GM19463 (cell line): ENCODE measurements around the gene RARRES1.
A peak's percentile ranks its signal among the peaks of the same experiment; 100 is the strongest.

Source experiments
- ATAC-seq: cut with Tn5 transposase; IDR thresholded peaks from one replicate; pipeline ENCODE4 v1.9.1; 2021; ENCODE audit warnings: mild to moderate bottlenecking, moderate library complexity; ENCODE audit not compliant: unreplicated experiment

Gene RARRES1

GRCh38 chr3:158735296-158736033 lies 3.2 kb upstream of the RARRES1 start:
- no peak for ATAC-seq

DNA sequence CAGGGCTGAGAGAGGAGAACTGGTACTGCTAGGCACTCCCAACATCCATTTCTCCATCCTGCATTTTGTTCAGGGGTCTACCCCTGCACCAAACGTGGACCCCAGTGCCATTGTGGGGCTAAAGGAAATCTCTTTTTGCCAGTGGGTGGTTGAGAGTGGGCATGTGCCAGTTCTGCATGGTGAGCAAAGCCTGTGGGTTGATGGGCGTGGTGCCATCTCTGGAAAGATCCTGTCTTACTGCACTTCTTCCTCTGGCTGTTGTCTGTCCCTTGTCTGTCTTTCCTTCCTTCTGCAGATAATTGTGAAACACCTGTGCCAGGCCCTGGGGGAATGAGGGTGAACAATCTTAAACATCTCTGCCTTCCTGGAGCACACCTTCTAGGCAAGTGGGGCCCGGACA lies 1.4 kb upstream of the RARRES1 start:
- ATAC-seq = no peak

DNA sequence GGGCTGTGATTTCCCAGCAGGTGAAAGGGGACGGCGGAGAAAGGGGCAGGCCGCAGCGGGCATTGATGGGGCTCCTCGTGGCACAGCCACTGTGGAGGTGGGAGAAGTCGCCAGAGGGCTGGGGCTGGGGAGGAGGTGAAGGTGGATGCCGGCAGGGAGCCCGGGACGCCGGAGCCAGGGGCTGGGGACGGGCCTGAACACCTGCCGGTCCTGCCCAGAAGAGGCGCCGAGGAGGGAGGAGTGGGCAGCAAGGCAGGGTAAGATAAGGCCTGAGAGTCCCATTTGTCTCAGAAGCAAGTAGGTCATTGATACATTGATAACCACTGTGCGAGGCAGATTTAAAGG lies 571 bp upstream of the RARRES1 start:
- no peak for ATAC-seq

DNA sequence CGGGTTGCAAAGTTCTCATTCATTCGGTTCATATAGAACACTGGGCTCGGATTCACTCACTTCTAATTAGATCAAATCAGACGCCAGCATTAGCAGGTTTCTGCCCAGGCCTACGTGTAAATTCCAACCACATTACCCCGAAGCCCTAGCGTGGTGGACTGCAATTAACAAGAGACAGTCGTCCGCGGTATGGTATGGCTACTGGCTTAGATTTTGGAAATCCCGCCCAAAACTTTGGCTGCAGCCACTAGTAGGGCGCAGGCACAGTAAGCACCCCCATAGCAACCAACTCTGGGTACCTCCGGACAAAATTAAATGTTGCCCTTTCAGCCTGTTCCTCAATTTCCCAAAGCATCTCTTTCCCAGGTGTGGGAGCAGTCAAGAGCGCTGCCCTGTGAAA lies 771 bp downstream of the RARRES1 start:
- no peak for ATAC-seq

DNA sequence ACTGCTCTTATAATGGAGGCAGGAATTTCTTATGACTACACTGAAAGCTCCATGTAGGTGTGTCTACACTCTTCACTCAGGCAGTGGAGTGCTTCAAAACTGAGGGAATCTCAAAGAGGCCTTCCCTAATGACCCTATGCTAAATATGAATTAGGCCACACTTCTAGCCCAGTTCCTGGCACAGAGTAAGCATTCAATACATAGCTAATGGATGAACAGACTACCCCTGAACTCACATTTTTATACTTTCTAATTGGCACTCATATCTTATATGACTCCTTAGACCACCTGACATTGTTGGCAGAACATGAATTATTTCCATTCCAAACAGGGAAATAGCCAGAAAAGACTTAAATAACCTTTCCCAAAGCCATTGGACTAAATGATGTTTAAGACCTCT lies 3.4 kb downstream of the RARRES1 start:
- ATAC-seq = no peak

DNA sequence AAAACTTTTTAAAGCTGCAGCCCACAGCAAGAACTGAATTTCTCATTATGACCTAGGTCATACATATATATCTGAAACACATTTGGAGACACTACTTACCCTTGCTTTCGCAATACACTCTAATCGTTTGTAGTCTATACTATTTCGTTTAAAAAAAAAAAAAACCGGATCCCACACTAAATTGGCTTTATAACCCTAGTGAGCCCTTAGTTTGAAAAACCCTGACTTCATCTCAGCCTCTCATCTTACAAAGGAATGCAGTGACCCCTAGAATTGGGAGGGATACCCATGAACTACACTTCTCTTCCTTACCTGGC lies 4.2 kb downstream of the RARRES1 start:
- no peak for ATAC-seq

- ATAC-seq = peak; percentile 61
Observed at GRCh38 chr3:158727206-158728060, 4.8 kb downstream of the RARRES1 start.

- ATAC-seq = no peak
Observed at GRCh38 chr3:158725348-158726011, 6.8 kb downstream of the RARRES1 start.

- no peak for ATAC-seq
Observed at GRCh38 chr3:158723991-158724390, 8.3 kb downstream of the RARRES1 start.

DNA sequence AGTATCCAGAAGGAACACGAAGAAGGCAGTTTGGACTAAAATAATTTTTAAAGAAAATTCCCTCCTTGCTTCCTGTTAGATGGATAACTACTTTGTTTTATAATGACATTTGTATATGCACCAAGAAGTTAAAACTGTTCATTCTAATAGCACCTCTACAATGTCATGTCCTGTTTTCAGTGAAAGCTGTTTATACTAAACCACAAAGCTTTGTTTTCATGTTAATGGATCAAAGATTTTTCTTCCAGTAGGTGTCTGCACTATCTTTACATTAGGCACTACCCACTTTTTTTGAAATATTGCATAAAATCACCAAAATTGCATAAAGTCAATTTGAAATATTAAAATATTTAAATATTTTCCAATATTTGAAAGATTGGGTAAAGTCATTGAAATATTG lies 10.1 kb downstream of the RARRES1 start:
- no peak for ATAC-seq

DNA sequence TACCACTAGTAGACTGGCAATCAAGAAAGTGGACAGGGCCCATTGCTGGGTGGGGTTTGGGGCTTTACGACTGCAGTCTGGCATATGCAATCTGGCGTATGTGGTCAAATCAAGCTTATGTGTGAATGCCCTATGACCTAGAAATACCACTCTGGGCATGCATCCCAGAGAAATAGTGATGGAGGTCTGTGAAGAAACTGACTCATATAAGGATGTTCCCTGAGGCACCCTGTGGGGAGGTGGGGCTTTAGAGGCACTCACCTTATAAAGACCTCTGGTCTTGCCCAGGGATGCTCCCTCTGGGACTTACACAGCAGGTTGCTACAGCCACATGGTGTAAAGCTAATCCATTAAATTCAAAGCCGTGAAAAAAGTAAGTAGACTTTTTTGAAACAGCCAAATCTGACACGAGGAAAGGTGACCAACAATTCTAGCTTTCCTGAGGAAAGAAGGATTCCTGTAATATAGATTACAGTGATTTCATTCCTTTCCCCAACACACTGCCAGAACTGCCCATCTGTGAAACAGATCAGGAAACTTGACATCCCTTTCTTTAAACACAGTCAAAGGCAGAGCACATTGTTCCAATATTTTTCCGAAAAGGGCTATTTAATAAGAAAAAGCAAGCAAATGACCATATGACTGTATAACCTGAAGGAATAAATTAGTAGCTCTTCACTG lies 13.6 kb downstream of the RARRES1 start:
- ATAC-seq = no peak

DNA sequence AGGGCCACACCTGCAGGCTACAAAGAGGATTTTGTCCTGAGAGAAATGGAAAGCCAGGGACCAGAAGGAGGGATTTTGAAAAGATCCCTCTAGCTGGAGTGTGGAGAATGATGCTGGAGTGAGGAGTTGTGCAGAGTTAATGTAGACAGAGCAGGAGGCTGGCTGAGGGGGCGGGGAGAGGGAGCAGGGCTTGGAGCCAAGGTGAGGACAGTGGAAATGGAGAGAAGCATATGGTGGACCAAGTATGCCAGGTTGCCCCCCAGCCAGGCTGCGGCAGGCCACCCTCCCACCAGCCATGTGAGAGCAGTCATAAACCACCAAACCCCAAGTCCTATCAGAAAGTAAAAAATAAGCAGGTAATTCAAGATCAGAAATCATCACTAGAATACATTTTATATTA lies 14.7 kb downstream of the RARRES1 start:
- ATAC-seq = no peak

- no peak for ATAC-seq
Observed at GRCh38 chr3:158713094-158713499, 19.2 kb downstream of the RARRES1 start.

DNA sequence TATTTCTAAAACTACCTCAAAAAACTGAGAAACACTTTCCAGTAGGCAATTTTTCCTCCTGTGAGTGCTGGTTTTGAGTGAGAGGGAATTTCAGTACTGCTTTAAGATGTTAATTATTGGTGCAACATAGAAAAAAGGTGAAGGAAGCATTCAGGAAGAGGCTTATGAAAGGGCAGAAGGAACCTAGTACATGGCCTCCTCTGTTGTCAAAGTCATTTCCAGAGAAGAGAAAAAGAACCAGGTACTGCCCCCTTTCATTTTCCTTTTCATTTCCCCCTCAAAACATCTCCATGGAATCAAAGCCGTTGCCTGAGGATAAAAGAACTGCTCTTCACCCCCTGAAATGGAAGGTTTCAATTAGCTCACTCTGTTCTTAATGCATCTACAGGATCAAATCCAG lies 19.8 kb downstream of the RARRES1 start:
- no peak for ATAC-seq

DNA sequence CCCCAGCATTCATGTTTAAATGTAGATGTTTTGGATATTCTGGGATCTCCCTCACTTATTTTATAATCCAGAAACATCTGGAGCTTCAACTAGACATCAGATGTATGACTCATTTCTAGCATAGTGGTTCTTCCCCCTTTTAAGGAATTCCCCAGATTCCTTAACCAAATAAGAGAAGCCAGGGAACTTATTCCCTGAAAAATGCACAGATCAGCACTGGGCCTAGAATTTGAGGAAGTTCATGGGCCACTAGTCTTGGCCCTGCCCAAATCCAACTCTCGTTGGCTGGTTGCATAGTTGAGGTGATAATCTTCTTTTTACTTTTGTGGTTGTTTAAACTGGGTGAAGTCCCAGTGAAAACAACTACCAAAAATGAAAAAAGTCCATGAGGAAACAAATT lies 20.4 kb downstream of the RARRES1 start:
- no peak for ATAC-seq

DNA sequence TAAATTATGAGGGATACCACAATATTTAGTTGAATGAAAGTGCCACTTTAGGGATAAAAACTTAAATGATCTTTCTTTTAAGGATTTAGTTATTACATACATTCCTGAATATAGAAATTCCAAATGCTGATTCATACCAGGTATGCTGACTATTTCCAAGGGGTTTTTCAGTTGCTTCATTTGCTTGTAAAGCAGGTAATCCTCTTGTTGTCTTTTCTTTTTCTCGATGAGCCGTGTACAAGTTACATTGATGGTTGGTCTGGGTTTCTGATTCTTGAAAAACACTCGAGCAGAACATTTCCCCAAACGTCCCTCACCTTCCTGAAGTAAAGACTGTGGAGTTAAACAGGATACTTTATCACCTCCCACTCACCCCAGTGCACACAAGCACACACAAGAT lies 21.7 kb downstream of the RARRES1 start:
- ATAC-seq = no peak

- ATAC-seq = no peak
Observed at GRCh38 chr3:158709666-158710083, 22.6 kb downstream of the RARRES1 start.

- no peak for ATAC-seq
Observed at GRCh38 chr3:158703566-158703965, 28.7 kb downstream of the RARRES1 start.

- no peak for ATAC-seq
Observed at GRCh38 chr3:158702815-158703481, 29.3 kb downstream of the RARRES1 start.

DNA sequence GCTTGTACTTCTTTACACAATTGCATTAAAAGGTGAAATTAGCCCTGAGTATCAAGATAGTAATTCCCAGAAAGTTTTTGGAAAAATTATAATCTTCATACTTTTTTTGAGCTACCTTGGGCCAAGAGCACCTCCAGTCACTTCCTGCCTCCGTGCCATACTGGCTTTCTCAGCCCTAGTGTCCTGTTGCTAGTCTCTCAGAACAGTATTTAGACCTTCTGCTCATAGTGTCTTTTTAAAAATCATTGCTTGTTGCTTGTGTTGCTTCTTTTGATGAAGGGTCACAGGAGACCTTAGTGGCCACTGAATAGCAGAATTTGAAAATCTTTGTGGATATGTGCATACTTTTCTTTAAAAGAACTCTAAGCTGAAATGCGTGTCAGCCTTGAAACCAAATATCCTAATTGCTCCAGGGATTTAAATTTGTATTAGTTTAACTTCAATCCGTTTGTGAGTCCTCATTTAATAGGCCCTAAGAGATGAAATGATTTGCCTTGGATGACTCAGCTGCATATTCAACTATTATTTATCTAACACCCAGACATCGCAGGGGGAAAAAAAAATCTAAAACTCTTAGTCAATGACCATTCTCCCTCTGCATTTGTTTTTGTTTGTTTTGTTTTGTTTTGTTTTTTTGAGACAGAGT lies 30.7 kb downstream of the RARRES1 start:
- ATAC-seq = no peak
